Neural crest cell (in vitro differentiated cells): ENCODE results near the gene B3GALNT2. TPM values are rescaled to one million over a fixed set of nuclear protein-coding genes. Genes with fewer than 3 reads are reported as not detected.
"Not testable (repeated sequence)": the region's sequence is repeated elsewhere in the genome, so short reads cannot be mapped to it uniquely, and the experiment has no call there.

Source experiments
- DNase-seq: peaks from one replicate; pipeline ENCODE4 v3.0.0; 2021; ENCODE audit warnings: low read depth, mixed read lengths, low spot score
- H3K27ac Mint-ChIP-seq: one replicate; pipeline ENCODE4 v1.8.0; 2021; ENCODE audit warnings: mild to moderate bottlenecking, mixed read lengths; ENCODE audit not compliant: unreplicated experiment
- H3K27me3 Mint-ChIP-seq: 2 replicates; pipeline ENCODE4 v1.8.0; 2021; ENCODE audit warnings: low read depth, mild to moderate bottlenecking, mixed read lengths
- H3K36me3 Mint-ChIP-seq: 2 replicates; pipeline ENCODE4 v1.8.0; 2021; ENCODE audit warnings: low read depth, mild to moderate bottlenecking, mixed read lengths
- H3K4me1 Mint-ChIP-seq: 2 replicates; pipeline ENCODE4 v1.8.0; 2021; ENCODE audit warnings: mixed read lengths
- H3K4me3 Mint-ChIP-seq: one replicate; pipeline ENCODE4 v1.8.0; 2021; ENCODE audit warnings: mild to moderate bottlenecking, mixed read lengths
- H3K9me3 Mint-ChIP-seq: 2 replicates; pipeline ENCODE4 v1.8.0; 2021; ENCODE audit warnings: mixed read lengths
- total RNA-seq: library from RNA; stranded (reverse); gene quantifications from 2 replicates; pipeline ENCODE4 v1.2.1, GENCODE V29; 2021
- TF ChIP-seq, protein P1 (sequence below): fragments of 200-600 bp; sonication (generic); conservative IDR thresholded peaks from 2 replicates; pipeline ENCODE4 v1.5.0; 2021; ENCODE audit warnings: antibody characterized with exemption, mild to moderate bottlenecking

Gene B3GALNT2
- total RNA-seq, 1 donor from 2014 or later: 29.5 TPM

DNA sequence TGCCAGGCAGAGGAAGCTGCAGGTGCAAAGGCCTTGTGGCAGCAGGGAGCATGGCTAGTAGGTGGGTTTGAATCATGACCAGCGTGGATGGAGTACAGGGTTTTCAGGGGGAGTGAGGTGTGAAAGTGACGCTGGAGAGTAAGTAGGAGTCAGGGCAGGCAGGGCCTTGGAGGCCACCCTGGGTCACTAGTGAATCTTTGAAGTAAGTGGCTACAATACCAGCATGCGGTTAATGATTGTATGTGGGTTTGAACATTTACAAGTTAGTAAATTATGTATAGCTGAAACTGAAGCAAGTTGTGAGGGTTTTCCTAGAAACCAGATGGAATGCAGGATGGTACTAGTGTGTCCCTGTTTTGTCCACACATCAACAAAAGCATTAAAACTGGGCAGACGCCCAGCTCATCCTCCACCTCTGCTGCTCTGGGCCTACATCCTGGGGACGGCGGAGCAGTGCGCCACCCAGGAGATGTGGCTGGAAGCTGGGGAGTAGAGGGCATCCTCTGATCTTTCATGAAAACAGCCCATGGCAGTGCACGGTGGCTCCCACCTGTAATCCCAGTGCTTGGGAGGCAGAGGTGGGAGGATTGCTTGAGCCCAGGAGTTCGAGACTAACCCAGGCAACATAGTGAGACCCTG, 41.2 kb upstream of the B3GALNT2 start:
- H3K36me3 Mint-ChIP-seq: no peaks in the 10 kb centered on the region
- H3K4me3 Mint-ChIP-seq: no peak overlapping the region
- TF ChIP-seq, protein P1, sequence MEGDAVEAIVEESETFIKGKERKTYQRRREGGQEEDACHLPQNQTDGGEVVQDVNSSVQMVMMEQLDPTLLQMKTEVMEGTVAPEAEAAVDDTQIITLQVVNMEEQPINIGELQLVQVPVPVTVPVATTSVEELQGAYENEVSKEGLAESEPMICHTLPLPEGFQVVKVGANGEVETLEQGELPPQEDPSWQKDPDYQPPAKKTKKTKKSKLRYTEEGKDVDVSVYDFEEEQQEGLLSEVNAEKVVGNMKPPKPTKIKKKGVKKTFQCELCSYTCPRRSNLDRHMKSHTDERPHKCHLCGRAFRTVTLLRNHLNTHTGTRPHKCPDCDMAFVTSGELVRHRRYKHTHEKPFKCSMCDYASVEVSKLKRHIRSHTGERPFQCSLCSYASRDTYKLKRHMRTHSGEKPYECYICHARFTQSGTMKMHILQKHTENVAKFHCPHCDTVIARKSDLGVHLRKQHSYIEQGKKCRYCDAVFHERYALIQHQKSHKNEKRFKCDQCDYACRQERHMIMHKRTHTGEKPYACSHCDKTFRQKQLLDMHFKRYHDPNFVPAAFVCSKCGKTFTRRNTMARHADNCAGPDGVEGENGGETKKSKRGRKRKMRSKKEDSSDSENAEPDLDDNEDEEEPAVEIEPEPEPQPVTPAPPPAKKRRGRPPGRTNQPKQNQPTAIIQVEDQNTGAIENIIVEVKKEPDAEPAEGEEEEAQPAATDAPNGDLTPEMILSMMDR: no peak
- no peak for DNase-seq
- H3K27ac Mint-ChIP-seq: no peak overlapping the region
- H3K4me1 Mint-ChIP-seq: no peaks in the 10 kb centered on the region
- H3K27me3 Mint-ChIP-seq: no peaks in the 10 kb centered on the region
- H3K9me3 Mint-ChIP-seq: no peaks in the 10 kb centered on the region

- H3K27me3 Mint-ChIP-seq, DNase-seq, H3K36me3 Mint-ChIP-seq, H3K4me3 Mint-ChIP-seq, H3K27ac Mint-ChIP-seq, H3K9me3 Mint-ChIP-seq, H3K4me1 Mint-ChIP-seq: not testable (repeated sequence)
These were observed 38.6 kb upstream of the B3GALNT2 start for GRCh38 chr1:235542845-235543244.

- Mint-ChIP-seq H3K4me3 (no peak overlapping the region), H3K4me1 (no peaks in the 10 kb centered on the region), H3K36me3 (no peaks in the 10 kb centered on the region), H3K9me3 (no peaks in the 10 kb centered on the region), H3K27me3 (no peaks in the 10 kb centered on the region), H3K27ac (no peak overlapping the region)
- DNase-seq: no peak
- TF ChIP-seq, protein P1: no peak
These were observed 29.4 kb upstream of the B3GALNT2 start for GRCh38 chr1:235533476-235534168.

GRCh38 chr1:235532360-235532759, 28.1 kb upstream of the B3GALNT2 start:
- Mint-ChIP-seq H3K36me3 (no peaks in the 10 kb centered on the region), H3K4me3 (no peak overlapping the region), H3K27me3 (no peaks in the 10 kb centered on the region), H3K4me1 (no peaks in the 10 kb centered on the region), H3K9me3 (no peaks in the 10 kb centered on the region), H3K27ac (no peak overlapping the region)
- TF ChIP-seq, protein P1: no peak
- no peak for DNase-seq

GRCh38 chr1:235527196-235527814, 23.1 kb upstream of the B3GALNT2 start:
- Mint-ChIP-seq H3K4me3 (no peak overlapping the region), H3K36me3 (no peaks in the 10 kb centered on the region), H3K9me3 (no peaks in the 10 kb centered on the region), H3K27ac (no peak overlapping the region), H3K4me1 (no peaks in the 10 kb centered on the region), H3K27me3 (no peaks in the 10 kb centered on the region)
- DNase-seq: no peak
- TF ChIP-seq, protein P1: no peak

DNA sequence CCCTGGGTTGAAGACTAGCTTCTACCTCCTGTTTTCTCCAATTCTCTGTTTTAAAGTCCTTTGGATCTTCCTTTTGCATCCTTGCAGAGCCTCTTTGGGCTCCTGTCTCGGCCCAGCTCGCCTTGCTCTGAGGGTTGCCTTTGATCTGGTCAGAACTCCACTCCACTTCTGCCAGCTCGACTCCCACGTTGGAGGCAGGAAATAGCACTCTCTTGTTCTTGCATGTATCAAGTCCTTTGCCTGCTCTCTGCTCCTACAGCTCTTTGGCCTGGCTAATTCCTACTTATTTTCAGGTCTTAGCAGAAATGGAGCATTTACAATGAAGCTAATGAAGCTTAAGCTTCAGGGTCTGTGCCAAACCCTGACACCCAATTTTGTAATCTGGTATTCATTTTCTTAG, 21.1 kb upstream of the B3GALNT2 start:
- no peaks in the 10 kb centered on the region for H3K4me1 Mint-ChIP-seq
- TF ChIP-seq, protein P1: no peak
- H3K27me3 Mint-ChIP-seq: no peaks in the 10 kb centered on the region
- H3K9me3 Mint-ChIP-seq: no peaks in the 10 kb centered on the region
- H3K36me3 Mint-ChIP-seq: no peaks in the 10 kb centered on the region
- H3K27ac Mint-ChIP-seq: no peak overlapping the region
- DNase-seq: no peak
- no peak overlapping the region for H3K4me3 Mint-ChIP-seq
